ENCODE data around the gene CCDC188.

Gene CCDC188

GRCh38 chr22:20130319-20130718 is 20.5 kb downstream of the CCDC188 start:
- H3K27me3 Mint-ChIP-seq: no peaks in the 10 kb centered on the region
- peaks cover 28% of the 10 kb centered on the region for H3K4me1 Mint-ChIP-seq
- ATAC-seq (replicated peaks; ENCODE audit: extremely low read depth, poor library complexity, severe bottlenecking) (no peak), DNase-seq (ENCODE audit: low spot score in 2 of 2) (no peak)
- H3K27ac Mint-ChIP-seq (ENCODE audit: low read depth): no peak overlapping the region
- H3K4me3 Mint-ChIP-seq: peak overlapping the region; percentile 67
- no peaks in the 10 kb centered on the region for H3K9me3 Mint-ChIP-seq
- H3K36me3 Mint-ChIP-seq (ENCODE audit: insufficient read depth): peaks cover 15% of the 10 kb centered on the region

GRCh38 chr22:20129747-20130014 is 21.2 kb downstream of the CCDC188 start:
- Mint-ChIP-seq H3K4me1 (peaks cover 28% of the 10 kb centered on the region), H3K9me3 (no peaks in the 10 kb centered on the region), H3K27me3 (no peaks in the 10 kb centered on the region), H3K4me3 (peak overlapping the region; percentile 16), H3K27ac (ENCODE audit: low read depth) (no peak overlapping the region), H3K36me3 (ENCODE audit: insufficient read depth) (peaks cover 15% of the 10 kb centered on the region)
- DNase-seq (ENCODE audit: low spot score in 2 of 2) (no peak), ATAC-seq (replicated peaks; ENCODE audit: extremely low read depth, poor library complexity, severe bottlenecking) (no peak)

GRCh38 chr22:20128902-20129746 is 21.7 kb downstream of the CCDC188 start:
- H3K27ac Mint-ChIP-seq (ENCODE audit: low read depth): no peak overlapping the region
- peak overlapping the region; percentile 16 for H3K4me3 Mint-ChIP-seq
- no peaks in the 10 kb centered on the region for H3K9me3 Mint-ChIP-seq
- H3K4me1 Mint-ChIP-seq: peaks cover 22% of the 10 kb centered on the region
- ATAC-seq (replicated peaks; ENCODE audit: extremely low read depth, poor library complexity, severe bottlenecking) (no peak), DNase-seq (ENCODE audit: low spot score in 2 of 2) (peak in 1 of 2 donors; percentile 39)
- H3K36me3 Mint-ChIP-seq (ENCODE audit: insufficient read depth): peaks cover 15% of the 10 kb centered on the region
- H3K27me3 Mint-ChIP-seq: no peaks in the 10 kb centered on the region

DNA sequence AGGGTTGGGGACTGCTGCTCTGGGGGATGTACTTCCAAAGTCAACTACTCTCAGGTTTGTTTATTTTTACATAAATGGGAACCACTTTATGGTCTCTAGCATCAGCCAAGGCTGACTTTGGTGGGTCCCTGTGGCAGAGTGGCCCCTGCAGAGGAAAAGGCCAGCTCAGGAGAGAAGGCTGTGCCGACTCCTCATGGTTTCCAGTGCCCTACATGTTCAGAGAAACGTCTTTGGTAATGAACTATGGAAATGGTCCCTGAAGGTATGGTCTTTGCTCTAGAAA is 22.3 kb downstream of the CCDC188 start:
- no peaks in the 10 kb centered on the region for H3K27me3 Mint-ChIP-seq
- H3K4me3 Mint-ChIP-seq: no peak overlapping the region
- peaks cover 18% of the 10 kb centered on the region for H3K4me1 Mint-ChIP-seq
- ATAC-seq (replicated peaks; ENCODE audit: extremely low read depth, poor library complexity, severe bottlenecking) (no peak), DNase-seq (ENCODE audit: low spot score in 2 of 2) (no peak)
- H3K9me3 Mint-ChIP-seq: no peaks in the 10 kb centered on the region
- H3K36me3 Mint-ChIP-seq (ENCODE audit: insufficient read depth): peaks cover 16% of the 10 kb centered on the region
- H3K27ac Mint-ChIP-seq (ENCODE audit: low read depth): no peak overlapping the region

GRCh38 chr22:20127869-20128618 is 22.8 kb downstream of the CCDC188 start:
- Mint-ChIP-seq H3K36me3 (ENCODE audit: insufficient read depth) (peaks cover 19% of the 10 kb centered on the region), H3K4me3 (no peak overlapping the region), H3K4me1 (peaks cover 22% of the 10 kb centered on the region), H3K27me3 (no peaks in the 10 kb centered on the region), H3K9me3 (no peaks in the 10 kb centered on the region), H3K27ac (ENCODE audit: low read depth) (no peak overlapping the region)
- DNase-seq (ENCODE audit: low spot score in 2 of 2) (no peak), ATAC-seq (replicated peaks; ENCODE audit: extremely low read depth, poor library complexity, severe bottlenecking) (no peak)

GRCh38 chr22:20127318-20127868 is 23.5 kb downstream of the CCDC188 start:
- Mint-ChIP-seq H3K27me3 (no peaks in the 10 kb centered on the region), H3K9me3 (no peaks in the 10 kb centered on the region), H3K4me3 (no peak overlapping the region), H3K4me1 (peaks cover 22% of the 10 kb centered on the region), H3K36me3 (ENCODE audit: insufficient read depth) (peaks cover 24% of the 10 kb centered on the region), H3K27ac (ENCODE audit: low read depth) (no peak overlapping the region)
- DNase-seq (ENCODE audit: low spot score in 2 of 2) (no peak), ATAC-seq (replicated peaks; ENCODE audit: extremely low read depth, poor library complexity, severe bottlenecking) (no peak)

DNA sequence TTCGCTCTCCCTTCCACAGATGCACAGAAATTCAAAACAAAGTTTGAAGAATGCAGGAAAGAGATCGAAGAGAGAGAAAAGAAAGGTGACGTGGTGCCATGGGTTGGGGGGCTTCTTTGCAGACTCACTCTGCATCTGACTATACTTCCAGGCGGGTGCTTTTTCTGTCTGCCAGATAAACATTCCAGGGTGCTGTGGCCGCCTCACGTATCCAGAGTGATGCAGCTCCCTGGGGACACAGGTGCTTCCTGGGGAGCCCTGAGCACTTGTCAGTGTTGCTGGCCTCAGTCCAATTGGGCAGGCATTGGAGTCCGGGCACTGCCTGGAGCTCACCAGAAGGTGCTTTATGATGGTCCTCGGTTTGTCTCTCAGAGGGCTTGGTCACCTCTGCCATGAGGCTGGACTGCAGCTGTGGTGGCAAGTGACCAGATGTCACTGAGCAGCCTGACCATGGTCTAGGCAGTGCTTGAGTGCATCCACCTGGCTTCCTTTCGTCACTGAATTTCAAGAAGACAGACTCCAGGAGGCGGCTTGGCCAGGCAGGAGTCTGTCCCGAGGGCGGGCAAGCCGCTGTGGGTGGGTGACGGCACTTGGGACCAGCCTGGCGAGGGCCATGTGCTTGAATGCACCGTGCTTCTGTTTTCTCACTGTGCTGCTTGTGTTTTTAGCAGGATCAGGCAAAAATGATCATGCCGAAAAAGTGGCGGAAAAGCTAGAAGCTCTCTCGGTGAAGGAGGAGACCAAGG is 24.4 kb downstream of the CCDC188 start:
- Mint-ChIP-seq H3K9me3 (no peaks in the 10 kb centered on the region), H3K36me3 (ENCODE audit: insufficient read depth) (peaks cover 32% of the 10 kb centered on the region), H3K27me3 (no peaks in the 10 kb centered on the region), H3K4me1 (peaks cover 25% of the 10 kb centered on the region), H3K27ac (ENCODE audit: low read depth) (no peak overlapping the region), H3K4me3 (no peak overlapping the region)
- no peak for ATAC-seq (replicated peaks; ENCODE audit: extremely low read depth, poor library complexity, severe bottlenecking)
- DNase-seq (ENCODE audit: low spot score in 2 of 2): no peak

DNA sequence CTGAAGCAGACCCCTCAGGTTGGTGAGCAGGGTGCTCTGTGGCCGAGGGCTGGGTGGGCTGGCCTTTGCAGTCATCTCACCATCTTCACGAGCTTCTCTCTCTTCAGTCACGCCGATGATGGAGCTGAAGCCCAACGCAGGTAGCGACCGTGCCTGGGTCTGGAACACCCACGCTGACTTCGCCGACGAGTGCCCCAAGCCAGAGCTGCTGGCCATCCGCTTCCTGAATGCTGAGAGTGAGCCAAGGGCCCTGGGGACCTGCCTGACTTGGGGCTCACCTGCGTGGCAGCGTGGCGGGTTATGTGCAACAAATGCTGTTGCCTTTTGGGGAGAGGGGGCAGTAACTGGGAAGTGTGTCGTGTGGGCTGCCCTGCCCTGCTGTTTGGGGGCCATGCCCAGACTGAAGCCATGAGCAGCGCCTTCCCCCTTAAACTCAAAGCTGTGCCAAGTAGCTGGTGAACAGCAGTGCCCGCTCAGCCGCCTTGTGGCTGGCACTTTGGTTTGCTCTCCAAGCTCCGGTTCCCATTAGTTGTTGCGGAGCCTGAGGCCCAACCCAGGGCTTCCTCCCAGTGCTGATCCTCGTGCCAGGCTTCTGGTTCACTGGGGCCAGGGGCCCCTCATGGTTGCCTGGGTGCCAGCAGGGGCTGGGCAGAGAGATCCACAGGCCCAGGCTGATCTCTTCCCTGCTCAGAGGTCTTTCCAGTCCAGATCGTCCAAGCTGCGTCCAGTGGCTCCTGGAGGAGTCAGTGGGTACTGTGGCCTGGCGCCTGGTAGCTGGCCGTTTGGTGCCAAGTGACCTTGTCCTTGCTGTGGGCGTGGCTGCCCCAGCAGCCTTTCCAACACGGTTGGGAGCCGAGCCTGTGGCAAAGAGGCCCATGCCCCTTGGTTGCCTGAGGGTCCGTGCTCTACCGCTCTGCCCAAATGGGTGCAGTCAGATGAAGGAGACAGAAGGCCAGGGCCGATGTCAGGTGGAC is 25.4 kb downstream of the CCDC188 start:
- Mint-ChIP-seq H3K4me3 (no peak overlapping the region), H3K27ac (ENCODE audit: low read depth) (no peak overlapping the region), H3K9me3 (no peaks in the 10 kb centered on the region), H3K27me3 (no peaks in the 10 kb centered on the region), H3K4me1 (peaks cover 25% of the 10 kb centered on the region), H3K36me3 (ENCODE audit: insufficient read depth) (peaks cover 36% of the 10 kb centered on the region)
- DNase-seq (ENCODE audit: low spot score in 2 of 2) (no peak), ATAC-seq (replicated peaks; ENCODE audit: extremely low read depth, poor library complexity, severe bottlenecking) (no peak)

GRCh38 chr22:20124083-20124787 is 26.6 kb downstream of the CCDC188 start:
- Mint-ChIP-seq H3K4me1 (peaks cover 21% of the 10 kb centered on the region), H3K27ac (ENCODE audit: low read depth) (peak overlapping the region; percentile 95), H3K9me3 (no peaks in the 10 kb centered on the region), H3K36me3 (ENCODE audit: insufficient read depth) (peaks cover 42% of the 10 kb centered on the region), H3K27me3 (no peaks in the 10 kb centered on the region), H3K4me3 (no peak overlapping the region)
- DNase-seq (ENCODE audit: low spot score in 2 of 2) (no peak), ATAC-seq (replicated peaks; ENCODE audit: extremely low read depth, poor library complexity, severe bottlenecking) (no peak)

DNA sequence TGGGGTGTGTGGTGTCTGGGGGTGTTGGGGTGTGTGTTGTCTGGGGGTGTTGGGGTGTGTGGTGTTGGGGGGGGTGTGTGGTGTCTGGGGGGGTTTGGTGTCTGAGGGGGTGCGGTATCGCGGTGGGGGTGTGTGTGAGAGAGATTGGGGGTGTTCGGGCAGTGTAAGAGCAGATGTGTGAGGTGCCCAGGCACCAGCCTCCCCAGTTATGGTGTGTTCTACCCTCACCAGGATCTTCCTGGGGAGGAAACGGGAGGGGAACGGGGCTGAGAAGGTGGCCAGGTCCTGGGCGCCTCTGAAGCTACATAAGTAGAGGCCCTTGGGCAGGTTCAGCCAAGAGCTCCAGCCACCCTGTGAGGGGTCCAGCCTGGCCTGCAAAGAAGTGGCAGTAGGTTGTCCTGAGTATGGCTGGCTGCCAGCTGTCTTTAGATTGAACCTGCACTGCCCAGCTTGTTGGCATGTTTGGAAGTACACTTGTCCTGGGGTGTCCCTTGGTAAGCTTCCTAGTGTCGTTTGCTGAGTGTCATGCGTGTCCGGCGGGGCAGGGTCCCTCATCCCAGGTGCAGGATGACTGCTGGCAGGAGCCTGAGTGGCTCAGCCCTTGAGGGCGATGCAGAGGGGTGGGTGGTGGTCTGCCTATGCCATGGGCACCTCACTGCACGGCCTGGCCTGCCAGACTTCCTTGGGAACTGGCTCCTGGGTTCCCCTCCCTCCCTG is 27.3 kb downstream of the CCDC188 start:
- H3K4me3 Mint-ChIP-seq: peak overlapping the region; percentile 39
- ATAC-seq (replicated peaks; ENCODE audit: extremely low read depth, poor library complexity, severe bottlenecking): no peak
- H3K4me1 Mint-ChIP-seq: peaks cover 22% of the 10 kb centered on the region
- no peaks in the 10 kb centered on the region for H3K9me3 Mint-ChIP-seq
- peak overlapping the region; percentile 95 for H3K27ac Mint-ChIP-seq (ENCODE audit: low read depth)
- DNase-seq (ENCODE audit: low spot score in 2 of 2): no peak
- H3K27me3 Mint-ChIP-seq: no peaks in the 10 kb centered on the region
- peaks cover 48% of the 10 kb centered on the region for H3K36me3 Mint-ChIP-seq (ENCODE audit: insufficient read depth)

GRCh38 chr22:20121856-20122415 is 28.9 kb downstream of the CCDC188 start:
- no peak for ATAC-seq (replicated peaks; ENCODE audit: extremely low read depth, poor library complexity, severe bottlenecking)
- Mint-ChIP-seq H3K4me3 (peak overlapping the region; percentile 39), H3K9me3 (no peaks in the 10 kb centered on the region), H3K4me1 (peaks cover 32% of the 10 kb centered on the region), H3K27ac (ENCODE audit: low read depth) (peak overlapping the region; percentile 95), H3K36me3 (ENCODE audit: insufficient read depth) (peaks cover 50% of the 10 kb centered on the region), H3K27me3 (no peaks in the 10 kb centered on the region)
- DNase-seq (ENCODE audit: low spot score in 2 of 2): no peak

All from central memory CD8-positive, alpha-beta T cell (primary cell).